GM19467 (cell line): ENCODE measurements around the gene CIAO3.

Experiments
- ATAC-seq: cut with Tn5 transposase; IDR thresholded peaks from one replicate; pipeline ENCODE4 v1.9.1; 2021; ENCODE audit warnings: mild to moderate bottlenecking, moderate library complexity; ENCODE audit not compliant: unreplicated experiment

Gene CIAO3

GRCh38 chr16:736936-737481 is 3.8 kb downstream of the CIAO3 start:
- ATAC-seq: no peak

- ATAC-seq: no peak
Measured at GRCh38 chr16:735982-736453, 4.8 kb downstream of the CIAO3 start.

- ATAC-seq: no peak
Measured at GRCh38 chr16:734981-735881, 5.6 kb downstream of the CIAO3 start.

- no peak for ATAC-seq
Measured at GRCh38 chr16:734208-734980, 6.4 kb downstream of the CIAO3 start.

DNA sequence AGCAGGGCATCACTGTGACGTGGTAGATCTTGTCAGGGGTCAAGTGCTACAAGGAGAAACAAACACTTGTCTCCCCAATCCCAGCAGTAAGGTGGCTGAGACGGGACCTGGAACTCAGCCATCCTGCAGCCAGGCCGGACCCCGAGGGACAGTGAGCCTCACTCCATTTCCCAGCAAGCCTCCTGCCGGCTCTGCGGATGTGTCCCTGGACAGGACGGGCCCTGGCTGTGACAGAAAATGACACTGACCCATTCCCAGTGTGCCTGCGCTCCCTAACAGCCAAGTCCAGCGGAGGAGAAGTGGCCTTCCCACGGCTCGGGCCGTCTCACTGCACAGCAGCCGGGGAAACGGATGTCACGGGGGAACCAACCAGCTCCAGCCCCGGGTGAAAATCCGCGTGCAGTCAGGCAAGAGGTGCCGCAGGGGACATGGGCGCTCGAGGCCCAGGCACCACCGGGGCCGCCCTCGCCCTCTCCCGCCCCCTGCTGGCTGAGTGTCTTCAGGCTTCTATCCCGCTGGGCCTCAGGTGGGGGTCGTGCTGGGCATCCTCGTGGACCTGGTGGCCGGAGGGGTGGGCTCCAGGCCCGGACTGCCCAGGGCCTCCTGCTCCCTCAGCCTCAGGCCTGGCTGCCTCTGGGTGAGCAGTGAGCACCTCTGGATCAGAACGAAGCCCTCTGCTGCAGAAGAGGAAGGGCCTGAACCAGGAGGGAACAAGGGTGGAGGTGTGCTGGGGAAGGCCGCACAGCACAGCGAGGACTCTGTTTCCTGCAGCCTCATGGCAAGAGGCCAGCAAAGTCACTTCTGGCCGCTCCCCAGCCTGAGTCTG is 7.2 kb downstream of the CIAO3 start:
- no peak for ATAC-seq

GRCh38 chr16:732936-733335 is 7.9 kb downstream of the CIAO3 start:
- no peak for ATAC-seq

- no peak for ATAC-seq
Measured at GRCh38 chr16:732332-732731, 8.5 kb downstream of the CIAO3 start.

GRCh38 chr16:730666-731509 is 9.9 kb downstream of the CIAO3 start:
- no peak for ATAC-seq

DNA sequence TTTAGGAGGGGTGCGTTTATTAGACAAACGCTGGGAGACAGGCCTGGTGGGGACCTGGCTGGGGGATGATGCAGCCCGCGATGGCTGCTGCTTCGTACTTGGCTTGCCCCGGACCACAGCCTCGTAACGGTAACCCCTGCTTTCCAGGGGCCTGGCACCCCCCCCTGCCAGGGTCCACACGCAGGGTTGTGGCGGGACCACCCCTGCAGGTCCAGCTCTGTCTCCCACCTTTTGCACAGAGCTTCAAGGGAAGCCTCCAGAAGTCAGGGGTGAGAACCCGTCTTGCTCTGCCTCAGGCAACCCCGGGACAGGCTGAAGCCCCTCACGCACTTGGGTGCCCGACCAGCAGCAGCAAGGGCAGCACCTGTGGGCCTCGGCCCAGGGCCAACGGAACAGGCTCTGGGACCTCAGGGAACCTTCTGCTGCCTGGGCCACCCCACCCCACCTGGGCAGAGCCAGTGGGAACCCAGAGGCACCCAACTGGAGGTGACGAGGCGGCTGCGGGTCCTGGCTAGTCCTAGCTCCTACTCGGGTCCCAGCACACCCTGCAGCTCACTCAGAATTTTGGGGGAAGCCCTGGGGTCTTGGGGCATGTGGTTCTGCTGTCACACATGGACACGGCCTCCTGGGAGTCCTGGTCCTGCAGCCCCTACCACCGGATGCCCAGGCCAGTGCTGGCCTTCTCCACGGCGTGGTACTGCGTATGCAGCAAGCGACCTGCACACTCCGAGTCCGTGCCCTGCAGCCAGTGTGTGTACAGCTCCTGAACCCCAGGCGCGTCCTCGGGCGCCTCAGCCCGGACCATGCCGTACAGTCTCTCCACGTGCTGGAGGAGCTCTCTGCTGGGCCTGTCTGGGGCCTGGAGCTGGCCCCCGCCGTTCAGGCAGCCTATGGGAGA is 10.8 kb downstream of the CIAO3 start:
- ATAC-seq: no peak

GRCh38 chr16:728890-729744 is 11.7 kb downstream of the CIAO3 start:
- no peak for ATAC-seq

DNA sequence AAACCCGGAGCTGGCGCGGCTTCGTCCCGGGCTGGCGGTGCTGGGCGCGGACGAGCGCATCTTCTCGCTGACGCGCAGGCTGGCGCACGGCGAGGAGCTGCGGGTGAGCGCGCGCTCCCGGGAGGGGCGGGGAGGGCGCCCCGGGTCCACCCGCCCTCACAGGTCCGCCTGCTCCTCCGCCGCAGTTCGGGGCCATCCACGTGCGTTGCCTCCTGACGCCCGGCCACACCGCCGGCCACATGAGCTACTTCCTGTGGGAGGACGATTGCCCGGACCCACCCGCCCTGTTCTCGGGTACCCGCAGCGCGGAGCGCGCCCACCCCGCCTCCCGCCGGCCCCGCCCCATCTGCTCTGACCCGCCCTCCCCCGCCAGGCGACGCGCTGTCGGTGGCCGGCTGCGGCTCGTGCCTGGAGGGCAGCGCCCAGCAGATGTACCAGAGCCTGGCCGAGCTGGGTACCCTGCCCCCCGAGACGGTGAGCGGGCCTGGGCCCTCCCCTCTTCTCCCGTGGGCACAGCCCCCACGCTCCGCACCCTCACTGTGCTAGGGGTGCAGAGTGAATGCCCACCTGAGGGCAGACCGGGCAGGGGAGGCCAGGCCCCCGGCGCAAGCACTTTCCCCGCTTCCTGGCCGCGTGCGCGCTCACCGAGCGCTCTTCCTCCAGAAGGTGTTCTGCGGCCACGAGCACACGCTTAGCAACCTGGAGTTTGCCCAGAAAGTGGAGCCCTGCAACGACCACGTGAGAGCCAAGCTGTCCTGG is 12.5 kb downstream of the CIAO3 start:
- peak; percentile 42 for ATAC-seq

- no peak for ATAC-seq
Measured at GRCh38 chr16:727291-727977, 13.4 kb downstream of the CIAO3 start.

DNA sequence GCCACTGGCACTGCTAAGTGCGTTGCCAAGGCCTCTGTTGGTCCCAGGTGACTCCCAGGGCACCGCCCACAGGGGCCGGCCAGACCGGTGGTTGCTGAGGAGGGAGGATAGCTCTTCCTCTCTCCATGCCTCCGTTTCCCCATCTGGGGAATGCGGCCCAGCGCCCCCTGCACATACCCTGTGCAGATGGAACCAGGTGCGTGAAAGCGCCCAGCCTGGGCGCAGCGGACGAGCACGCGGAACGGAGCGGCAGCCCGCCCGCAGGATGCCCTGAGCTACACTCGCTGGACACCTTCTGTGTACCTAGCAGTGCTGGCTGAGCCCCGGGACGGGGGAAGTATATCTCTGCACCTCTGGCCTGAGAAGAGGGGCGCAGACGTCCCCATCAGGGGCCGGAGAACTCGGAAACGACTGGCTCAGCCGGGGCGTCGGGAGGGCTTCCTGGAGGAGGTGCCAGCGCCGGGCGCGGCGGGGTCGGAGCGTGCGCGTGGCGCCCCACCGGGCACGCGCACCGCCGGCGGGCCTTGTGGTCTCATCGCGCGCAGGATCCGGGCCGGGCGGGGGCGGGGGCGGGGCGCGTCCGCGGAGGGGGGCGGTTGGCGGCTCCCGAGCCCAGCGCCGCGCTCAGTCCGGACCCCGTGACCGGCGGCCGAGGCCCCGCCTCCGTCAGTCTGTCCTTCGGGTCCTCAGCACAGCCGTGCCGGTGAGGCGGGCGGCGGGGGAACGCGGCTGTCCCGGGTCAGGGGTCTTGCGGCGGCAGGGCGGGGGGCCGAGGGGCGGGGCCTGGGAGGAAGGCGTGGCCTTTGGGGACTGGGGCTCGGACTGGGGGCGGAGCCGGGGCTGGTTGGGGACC is 14.1 kb downstream of the CIAO3 start, which contains the start of the genes CCDC78 and HAGHL:
TSS of gene CCDC78 (minus strand) at position 6 of the 853 bp plus-strand sequence. CDS start 76 bp downstream, outside the sequence.
TSS of gene HAGHL (plus strand) at position 669 of the 853 bp plus-strand sequence. CDS start 404 bp downstream, outside the sequence.
- ATAC-seq: no peak

DNA sequence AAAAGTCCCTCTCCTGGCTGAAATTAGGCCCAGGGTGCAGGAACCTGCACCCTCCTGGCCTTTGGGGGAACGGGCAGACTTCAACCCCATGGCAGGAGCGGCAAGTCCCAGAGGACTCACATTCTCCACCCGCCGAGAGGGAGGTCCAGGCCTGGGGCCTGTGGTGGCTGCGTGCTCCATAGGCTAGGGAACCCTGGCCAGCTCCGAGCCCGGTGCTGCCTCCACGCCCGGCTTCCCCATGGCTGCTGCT is 14.7 kb downstream of the CIAO3 start:
- ATAC-seq: no peak

- no peak for ATAC-seq
Measured at GRCh38 chr16:725463-726187, 15.2 kb downstream of the CIAO3 start.
